Pancreas (tissue), 10 donors: ENCODE results near the gene GTPBP10. TPM values are rescaled to one million over a fixed set of nuclear protein-coding genes. Genes with fewer than 3 reads are reported as not detected.

ENCODE experiments used
- ATAC-seq, 4 donors: fragments of 200-7000 bp; cut with Tn5 transposase; one replicate each; pipeline versions ENCODE4 v1.8.0 to v1.9.1; 2020; ENCODE audit warnings: mild to moderate bottlenecking in 4 of 4, moderate library complexity in 4 of 4
- DNase-seq, 6 donors: peaks; one replicate each; pipeline ENCODE4 v3.0.0-alpha.2; 2020
- FAIRE-seq: peaks from 2 replicates; lab custom pipeline; 2012; peaks lifted over from hg19 to GRCh38; lab: Jason Lieb, UNC
- H3K27ac ChIP-seq, 4 donors: fragments of 200-600 bp; sonication (generic); 1 replicate in 3 of 4; 2 replicates in 1 of 4; pipeline versions ENCODE4 v1.5.0 to v1.8.0; 2020
- H3K27me3 ChIP-seq, 4 donors: fragments of 200-600 bp; one replicate each; pipeline ENCODE4 v1.8.0; 2021
- H3K36me3 ChIP-seq, 3 donors: fragments of 200-600 bp; sonication (generic) in 1 of 3; one replicate each; pipeline versions ENCODE4 v1.5.0 to v1.8.0; 2020 to 2021
- H3K4me1 ChIP-seq, 3 donors: fragments of 200-600 bp; one replicate each; pipeline ENCODE4 v1.8.0; 2021
- H3K4me3 ChIP-seq, 4 donors: fragments of 200-600 bp; sonication (generic) in 2 of 4; one replicate each; pipeline versions ENCODE4 v1.5.0 to v1.8.0; 2020 to 2021
- H3K9me3 ChIP-seq, 4 donors: fragments of 200-600 bp; one replicate each; pipeline ENCODE4 v1.8.0; 2021
- CTCF ChIP-seq, 4 donors: fragments of 200-600 bp; sonication (generic) in 3 of 4; IDR thresholded peaks; one replicate each; pipeline versions ENCODE4 v1.5.0 to v1.8.0; 2021; ENCODE audit warnings: antibody characterized with exemption in 4 of 4
- WGBS, 2 donors: extraction: QIAGEN DNeasy Blood & Tissue Kit; methylation state at CpG; one replicate each; pipeline ENCODE4 v1.1.7; 2013; 5-methylcytosine and 5-hydroxymethylcytosine counted together
- intact Hi-C, 3 donors: fragments of 100-400 bp; cut with DNase I; formaldehyde crosslinking; loops; one replicate each; pipeline versions ENCODE4 v1.11.1 to v1.14.2; 2022
- polyA plus RNA-seq, 2 donors: library from polyadenylated mRNA; stranded (reverse); fragments of 200-250 nt; gene quantifications; one replicate each; pipeline ENCODE4 v1.2.3, GENCODE V29; 2013
- total RNA-seq, 6 donors: library from RNA; stranded (reverse); fragmentation: NEBNext Ultra II Directional in 4 of 6; extraction: Animal tissue kit (Norgen Biotek cat#: 25700) in 4 of 6; gene quantifications; one replicate each; pipeline versions ENCODE4 v1.2.1 to v1.2.4, GENCODE V29; 2021 to 2023
- donor health status: healthy with polysubstance abuse.
- donor health status: DM: no; HTN: no; CAD: no; lungs with moderate emphysema.
- donor health status: DM: no; HTN: no; CAD: no.
- donor health status: control.
- donor health status: control.
- donor health status: Bipolar disorder and iron deficiency.
- donor health status: DM: yes; HTN: yes; CAD: no.
- donor health status: DM: no; HTN: no; CAD: no.
- donor health status: DM: no; HTN: no; CAD: no.
- donor health status: DM: yes; HTN: yes; CAD: no.

The GTPBP10 gene
- total and polyA plus RNA-seq, 8 donors: 8.1 to 14.7 (median 10.7) TPM

DNA sequence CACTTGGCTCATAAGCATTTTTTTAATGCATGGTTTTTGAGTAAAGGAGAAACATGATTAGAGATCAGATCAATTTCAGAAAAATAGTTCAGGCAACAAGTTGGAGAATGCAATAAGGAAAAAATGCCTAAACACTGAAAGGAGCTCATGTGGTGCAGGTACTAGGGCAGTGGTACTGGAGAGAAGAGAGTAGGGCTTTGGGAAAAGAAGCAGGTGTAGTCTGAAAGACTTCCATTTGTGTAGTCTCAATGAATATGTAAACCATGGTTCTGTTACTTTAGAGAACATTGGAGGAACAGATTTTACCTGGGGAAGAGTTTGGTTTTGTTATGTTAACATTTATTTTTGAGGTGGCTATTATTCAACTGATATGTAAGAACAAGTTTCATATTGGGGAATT lies 5.5 kb downstream of the GTPBP10 start:
- Histone ChIP-seq H3K36me3 (no peaks in the 10 kb centered on the region), H3K27me3 (no peaks in the 10 kb centered on the region), H3K4me3 (no peak overlapping the region), H3K4me1 (peaks cover 5 to 16% (median 12%) of the 10 kb centered on the region in 3 donors), H3K9me3 (no peaks in the 10 kb centered on the region), H3K27ac (no peak overlapping the region)
- DNase-seq (no peak), FAIRE-seq (no peak), ATAC-seq (peak in 2 of 4 donors; percentile 65 to 77)
- no peak for TF ChIP-seq CTCF (IDR thresholded peaks at IDR 0.05)
- intact Hi-C loops: no loop called here

- intact Hi-C loops: no loop called here
- TF ChIP-seq CTCF (IDR thresholded peaks at IDR 0.05): no peak
- H3K4me1 ChIP-seq: no peaks in the 10 kb centered on the region
- 75 to 85% methylated on average over 1 of the region's 1 CpG for WGBS, 2 donors
- no peak overlapping the region for H3K27ac ChIP-seq
- no peaks in the 10 kb centered on the region for H3K27me3 ChIP-seq
- DNase-seq: no peak
- no peak for FAIRE-seq
- no peaks in the 10 kb centered on the region for H3K9me3 ChIP-seq
- peaks cover 2 to 38% (median 13%) of the 10 kb centered on the region in 3 donors for H3K36me3 ChIP-seq
- ATAC-seq: no peak
- no peak overlapping the region for H3K4me3 ChIP-seq
Observed at GRCh38 chr7:90383422-90383821, 36.9 kb downstream of the GTPBP10 start.

GRCh38 chr7:90383861-90384260 lies 37.3 kb downstream of the GTPBP10 start:
- intact Hi-C loops: no loop called here
- WGBS, 2 donors: 91 to 94% methylated on average over 3 of the region's 3 CpGs
- no peak for TF ChIP-seq CTCF (IDR thresholded peaks at IDR 0.05)
- no peaks in the 10 kb centered on the region for H3K9me3 ChIP-seq
- no peaks in the 10 kb centered on the region for H3K27me3 ChIP-seq
- H3K4me3 ChIP-seq: no peak overlapping the region
- H3K36me3 ChIP-seq: peaks cover 2 to 34% (median 8%) of the 10 kb centered on the region in 3 donors
- DNase-seq (no peak), FAIRE-seq (no peak), ATAC-seq (no peak)
- no peaks in the 10 kb centered on the region for H3K4me1 ChIP-seq
- H3K27ac ChIP-seq: no peak overlapping the region

DNA sequence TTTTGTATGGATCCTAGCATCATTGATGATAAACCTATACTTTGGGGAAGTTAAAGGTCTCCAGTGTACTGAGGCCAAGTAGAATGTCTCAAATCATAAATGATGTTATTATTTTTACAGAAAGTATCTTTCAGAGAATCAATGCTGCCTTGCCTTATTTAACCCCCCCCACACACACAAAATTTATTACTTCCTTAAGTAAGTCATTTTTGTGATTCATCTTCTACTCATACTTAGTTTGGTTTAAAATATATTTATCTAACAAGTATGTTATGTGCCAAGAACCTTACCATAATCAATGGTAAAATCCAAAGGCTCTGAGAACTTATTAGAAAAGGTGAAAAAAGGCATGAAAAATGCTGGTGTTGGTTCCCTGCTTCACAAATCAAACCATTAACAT lies 37.9 kb downstream of the GTPBP10 start:
- Histone ChIP-seq H3K4me3 (no peak overlapping the region), H3K9me3 (no peaks in the 10 kb centered on the region), H3K4me1 (no peaks in the 10 kb centered on the region), H3K36me3 (peaks cover 0 to 29% (median 4%) of the 10 kb centered on the region in 3 donors), H3K27ac (no peak overlapping the region), H3K27me3 (no peaks in the 10 kb centered on the region)
- no peak for FAIRE-seq
- no peak for ATAC-seq
- intact Hi-C loops: no loop called here
- no peak for DNase-seq
- TF ChIP-seq CTCF (IDR thresholded peaks at IDR 0.05): no peak

DNA sequence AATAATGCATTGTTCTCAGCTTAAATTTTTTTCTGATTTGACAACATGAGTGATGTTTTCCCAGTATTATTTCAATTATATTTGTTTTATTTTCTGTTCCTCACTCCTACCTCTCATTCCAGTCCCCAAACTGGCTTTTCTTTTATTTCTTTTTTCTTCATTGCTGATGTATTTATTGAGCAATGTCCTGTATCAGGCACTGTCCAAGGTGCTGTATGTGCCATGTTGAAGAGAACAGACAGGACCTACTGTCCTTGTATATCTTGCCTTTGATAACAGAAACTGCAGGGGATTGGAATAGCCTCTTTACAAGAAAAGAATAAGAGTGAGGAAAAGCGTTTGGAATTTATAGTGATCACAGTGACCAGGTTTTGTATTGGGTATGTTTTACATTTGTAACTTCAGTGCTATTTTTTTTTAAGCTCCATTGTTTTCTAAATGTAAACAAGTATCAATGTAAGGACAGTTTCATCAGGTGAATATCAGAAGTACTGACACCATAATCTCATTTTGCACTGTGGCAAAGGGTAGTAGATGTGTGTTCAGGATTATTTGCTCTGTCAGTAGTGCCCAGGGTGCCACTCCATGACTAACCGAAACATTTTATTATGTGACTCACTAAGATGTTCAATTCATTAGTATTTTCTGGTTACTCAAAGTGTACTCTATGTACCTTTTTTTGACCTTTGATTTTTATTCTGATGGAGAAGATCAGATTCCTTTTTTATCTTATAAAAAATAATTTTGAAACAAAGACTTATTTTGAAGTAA lies 41.1 kb downstream of the GTPBP10 start:
- DNase-seq (no peak), ATAC-seq (no peak), FAIRE-seq (no peak)
- Histone ChIP-seq H3K4me1 (no peaks in the 10 kb centered on the region), H3K4me3 (no peak overlapping the region), H3K27me3 (no peaks in the 10 kb centered on the region), H3K36me3 (peaks cover 0 to 10% (median 4%) of the 10 kb centered on the region in 3 donors), H3K9me3 (no peaks in the 10 kb centered on the region), H3K27ac (no peak overlapping the region)
- 92 to 97% methylated on average over 2 of the region's 2 CpGs for WGBS, 2 donors
- intact Hi-C loops: no loop called here
- no peak for TF ChIP-seq CTCF (IDR thresholded peaks at IDR 0.05)
